AG09309 (cell line): ENCODE measurements around the gene S1PR5.
"Not testable (repeated sequence)": the region's sequence is repeated elsewhere in the genome, so short reads cannot be mapped to it uniquely, and the experiment has no call there.

Experiments used
- DNase-seq: peaks from one replicate; pipeline ENCODE4 v3.0.0-alpha.2; 2010; ENCODE audit warnings: low read depth
- H3K4me3 ChIP-seq: 2 replicates; pipeline ENCODE4 v1.5.1; 2011; ENCODE audit warnings: mild to moderate bottlenecking, low read depth, low read length, moderate library complexity; ENCODE audit not compliant: control insufficient read depth
- TF ChIP-seq, protein P1 (sequence below): IDR thresholded peaks from 2 replicates; pipeline ENCODE4 v1.5.1; 2011; ENCODE audit warnings: mild to moderate bottlenecking, low read depth, low read length, inconsistent platforms; ENCODE audit not compliant: insufficient read depth, control insufficient read depth; ENCODE audit errors: missing control alignments

The S1PR5 gene

DNA sequence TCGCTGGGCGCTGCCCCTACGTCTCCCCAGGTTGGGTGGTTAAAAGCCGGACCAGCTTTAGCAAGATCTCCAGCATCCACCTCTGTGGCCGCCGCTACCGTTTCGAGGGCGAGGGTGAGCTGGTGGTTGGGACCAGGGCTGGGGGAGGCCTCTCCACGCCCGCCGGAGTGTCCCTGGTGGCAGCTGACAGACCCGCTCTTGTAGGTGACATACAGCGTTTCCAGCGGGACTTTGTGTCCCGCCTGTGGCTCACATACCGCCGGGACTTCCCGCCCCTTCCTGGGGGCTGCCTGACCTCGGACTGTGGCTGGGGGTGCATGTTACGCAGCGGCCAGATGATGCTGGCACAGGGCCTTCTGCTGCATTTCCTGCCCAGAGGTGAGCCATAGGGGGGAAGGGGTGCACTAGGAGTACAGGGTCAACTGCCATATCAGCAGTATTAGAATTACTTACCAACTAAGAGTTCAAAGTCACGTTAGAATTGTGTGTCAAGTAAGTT is 27.6 kb upstream of the S1PR5 start:
- TF ChIP-seq, protein P1, sequence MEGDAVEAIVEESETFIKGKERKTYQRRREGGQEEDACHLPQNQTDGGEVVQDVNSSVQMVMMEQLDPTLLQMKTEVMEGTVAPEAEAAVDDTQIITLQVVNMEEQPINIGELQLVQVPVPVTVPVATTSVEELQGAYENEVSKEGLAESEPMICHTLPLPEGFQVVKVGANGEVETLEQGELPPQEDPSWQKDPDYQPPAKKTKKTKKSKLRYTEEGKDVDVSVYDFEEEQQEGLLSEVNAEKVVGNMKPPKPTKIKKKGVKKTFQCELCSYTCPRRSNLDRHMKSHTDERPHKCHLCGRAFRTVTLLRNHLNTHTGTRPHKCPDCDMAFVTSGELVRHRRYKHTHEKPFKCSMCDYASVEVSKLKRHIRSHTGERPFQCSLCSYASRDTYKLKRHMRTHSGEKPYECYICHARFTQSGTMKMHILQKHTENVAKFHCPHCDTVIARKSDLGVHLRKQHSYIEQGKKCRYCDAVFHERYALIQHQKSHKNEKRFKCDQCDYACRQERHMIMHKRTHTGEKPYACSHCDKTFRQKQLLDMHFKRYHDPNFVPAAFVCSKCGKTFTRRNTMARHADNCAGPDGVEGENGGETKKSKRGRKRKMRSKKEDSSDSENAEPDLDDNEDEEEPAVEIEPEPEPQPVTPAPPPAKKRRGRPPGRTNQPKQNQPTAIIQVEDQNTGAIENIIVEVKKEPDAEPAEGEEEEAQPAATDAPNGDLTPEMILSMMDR, result no peak
- no peak for DNase-seq
- peak overlapping the region; percentile 80 for H3K4me3 ChIP-seq

DNA sequence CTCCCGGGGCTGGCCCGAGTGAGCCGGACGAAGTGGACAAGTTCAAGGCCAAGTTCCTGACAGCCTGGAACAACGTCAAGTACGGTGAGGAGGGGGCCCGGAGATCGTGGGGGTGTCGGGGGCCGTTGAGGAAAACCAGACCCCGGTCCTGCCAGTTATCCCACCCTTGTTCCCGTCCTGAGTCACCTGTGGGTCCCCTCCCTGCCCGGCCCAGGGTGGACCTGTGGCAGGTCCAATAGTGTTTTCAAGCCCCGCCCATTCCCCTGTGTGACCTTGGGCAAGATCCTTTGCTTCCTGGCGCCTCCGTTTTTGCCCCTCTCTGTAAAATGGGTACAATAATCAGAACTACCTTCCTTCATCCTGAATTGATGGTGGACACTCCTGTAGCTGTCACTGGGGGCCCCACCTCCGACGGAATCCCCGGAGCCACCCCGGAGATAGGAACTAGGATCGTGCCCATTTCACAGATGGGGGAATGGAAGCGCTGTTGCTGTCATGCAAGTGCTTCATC is 27.1 kb upstream of the S1PR5 start:
- peak overlapping the region; percentile 80 for H3K4me3 ChIP-seq
- DNase-seq, result no peak
- TF ChIP-seq, protein P1, result no peak

DNA sequence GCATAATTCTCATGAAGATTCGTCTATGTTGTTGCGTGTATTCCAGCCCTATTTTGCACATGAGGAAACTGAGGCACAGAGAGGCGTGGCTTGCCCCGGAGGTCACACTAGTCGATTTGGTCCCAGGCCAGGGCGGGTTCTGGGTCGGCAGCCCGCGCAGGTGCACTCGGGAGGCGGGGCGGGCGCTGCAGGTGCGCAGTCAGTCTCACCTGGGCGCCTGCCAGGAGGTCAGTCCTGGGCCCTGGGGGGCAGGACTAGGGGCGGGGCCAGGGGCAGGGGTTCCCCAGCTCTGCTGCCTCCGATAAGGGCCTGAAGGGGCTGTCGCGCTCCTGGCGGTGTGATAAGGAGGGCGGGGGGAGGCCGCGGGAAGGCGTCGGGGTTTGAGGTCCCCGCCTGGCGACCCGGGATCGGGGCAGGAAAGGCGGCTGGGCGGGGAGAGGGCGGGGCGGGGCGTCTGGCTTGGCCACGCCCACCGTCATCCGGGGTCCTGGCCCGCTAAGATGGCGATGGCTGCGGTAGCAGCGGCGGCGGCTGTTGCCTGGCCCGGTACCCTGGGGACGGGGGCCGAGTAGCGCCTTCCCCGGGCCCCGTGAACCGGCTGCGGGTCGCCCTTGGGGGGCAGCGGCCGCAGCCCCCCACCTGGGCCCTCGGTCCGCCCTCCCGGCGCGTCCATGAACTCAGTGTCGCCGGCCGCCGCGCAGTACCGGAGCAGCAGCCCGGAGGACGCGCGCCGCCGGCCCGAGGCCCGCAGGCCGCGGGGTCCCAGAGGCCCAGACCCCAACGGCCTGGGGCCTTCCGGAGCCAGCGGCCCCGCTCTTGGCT is 26.4 kb upstream of the S1PR5 start, which contains the start of gene ATG4D:
TSS of gene ATG4D (plus strand) at position 485 of the 822 bp plus-strand sequence. CDS start at position 672, 187 bp downstream.
- no peak for DNase-seq
- peak within 1 kb of the TSS; percentile 80 for H3K4me3 ChIP-seq

GRCh38 chr19:10543059-10543419 is 25.8 kb upstream of the S1PR5 start:
- no peak for DNase-seq
- no peak overlapping the region; the same call in 1 of the 2 replicates for H3K4me3 ChIP-seq
- TF ChIP-seq, protein P1, result no peak

More for the DNA sequence above, 26.4 kb upstream of the S1PR5 start, which contains the start of gene ATG4D:
- TF ChIP-seq, protein P1, result no peak

GRCh38 chr19:10539016-10539415 is 21.8 kb upstream of the S1PR5 start:
- not testable (repeated sequence) for DNase-seq, H3K4me3 ChIP-seq

- TF ChIP-seq, protein P1, result no peak
- H3K4me3 ChIP-seq, result no peak overlapping the region
- no peak for DNase-seq
Observed at GRCh38 chr19:10538204-10538983, 21.1 kb upstream of the S1PR5 start.
